Measurements from ENCODE around the gene FANCI.
"Not testable (repeated sequence)": the region's sequence is repeated elsewhere in the genome, so short reads cannot be mapped to it uniquely, and the experiment has no call there.

Gene FANCI

GRCh38 chr15:89225588-89225987, 18.2 kb upstream of the FANCI start:
- no peak for DNase-seq (ENCODE audit: low read depth)

GRCh38 chr15:89226359-89227221, 17.2 kb upstream of the FANCI start:
- no peak for DNase-seq (ENCODE audit: low read depth)

- no peak for DNase-seq (ENCODE audit: low read depth)
Observed at GRCh38 chr15:89227425-89227824, 16.4 kb upstream of the FANCI start.

- no peak for DNase-seq (ENCODE audit: low read depth)
Observed at GRCh38 chr15:89230277-89230676, 13.5 kb upstream of the FANCI start.

- no peak for DNase-seq (ENCODE audit: low read depth)
Observed at GRCh38 chr15:89231832-89232231, 11.9 kb upstream of the FANCI start.

GRCh38 chr15:89239883-89240810, 3.6 kb upstream of the FANCI start:
- not testable (repeated sequence) for DNase-seq (ENCODE audit: low read depth)

GRCh38 chr15:89243046-89243690, 611 bp upstream of the FANCI start:
- peak; percentile 16 for DNase-seq (ENCODE audit: low read depth)

GRCh38 chr15:89244574-89244903, 760 bp downstream of the FANCI start:
- DNase-seq (ENCODE audit: low read depth) = no peak

GRCh38 chr15:89247446-89247845, 3.7 kb downstream of the FANCI start:
- DNase-seq (ENCODE audit: low read depth) = no peak

GRCh38 chr15:89248584-89248983, 4.8 kb downstream of the FANCI start:
- DNase-seq (ENCODE audit: low read depth) = no peak

- not testable (repeated sequence) for DNase-seq (ENCODE audit: low read depth)
Observed at GRCh38 chr15:89250142-89250541, 6.4 kb downstream of the FANCI start.

- not testable (repeated sequence) for DNase-seq (ENCODE audit: low read depth)
Observed at GRCh38 chr15:89277281-89277680, 33.5 kb downstream of the FANCI start.

GRCh38 chr15:89278307-89278706, 34.5 kb downstream of the FANCI start:
- no peak for DNase-seq (ENCODE audit: low read depth)

- DNase-seq (ENCODE audit: low read depth) = no peak
Observed at GRCh38 chr15:89282631-89283030, 38.9 kb downstream of the FANCI start.

GRCh38 chr15:89283201-89283600, 39.4 kb downstream of the FANCI start:
- DNase-seq (ENCODE audit: low read depth) = no peak

- no peak for DNase-seq (ENCODE audit: low read depth)
Observed at GRCh38 chr15:89291934-89292438, 48.2 kb downstream of the FANCI start.

GRCh38 chr15:89293012-89293411, 49.2 kb downstream of the FANCI start:
- DNase-seq (ENCODE audit: low read depth) = no peak

- DNase-seq (ENCODE audit: low read depth) = peak; percentile 20
Observed at GRCh38 chr15:89299896-89300295, 56.1 kb downstream of the FANCI start.

- DNase-seq (ENCODE audit: low read depth) = no peak
Observed at GRCh38 chr15:89301304-89302089, 57.7 kb downstream of the FANCI start.

- DNase-seq (ENCODE audit: low read depth) = no peak
Observed at GRCh38 chr15:89303986-89304385, 60.2 kb downstream of the FANCI start.

GRCh38 chr15:89305395-89305794, 61.6 kb downstream of the FANCI start:
- DNase-seq (ENCODE audit: low read depth) = no peak

All from fibroblast of the conjunctiva (primary cell).